GM19463 (cell line): ENCODE data around the gene TSPAN9.

Source experiments
- ATAC-seq: cut with Tn5 transposase; IDR thresholded peaks from one replicate; pipeline ENCODE4 v1.9.1; 2021; ENCODE audit warnings: mild to moderate bottlenecking, moderate library complexity; ENCODE audit not compliant: unreplicated experiment

TSPAN9 gene

DNA sequence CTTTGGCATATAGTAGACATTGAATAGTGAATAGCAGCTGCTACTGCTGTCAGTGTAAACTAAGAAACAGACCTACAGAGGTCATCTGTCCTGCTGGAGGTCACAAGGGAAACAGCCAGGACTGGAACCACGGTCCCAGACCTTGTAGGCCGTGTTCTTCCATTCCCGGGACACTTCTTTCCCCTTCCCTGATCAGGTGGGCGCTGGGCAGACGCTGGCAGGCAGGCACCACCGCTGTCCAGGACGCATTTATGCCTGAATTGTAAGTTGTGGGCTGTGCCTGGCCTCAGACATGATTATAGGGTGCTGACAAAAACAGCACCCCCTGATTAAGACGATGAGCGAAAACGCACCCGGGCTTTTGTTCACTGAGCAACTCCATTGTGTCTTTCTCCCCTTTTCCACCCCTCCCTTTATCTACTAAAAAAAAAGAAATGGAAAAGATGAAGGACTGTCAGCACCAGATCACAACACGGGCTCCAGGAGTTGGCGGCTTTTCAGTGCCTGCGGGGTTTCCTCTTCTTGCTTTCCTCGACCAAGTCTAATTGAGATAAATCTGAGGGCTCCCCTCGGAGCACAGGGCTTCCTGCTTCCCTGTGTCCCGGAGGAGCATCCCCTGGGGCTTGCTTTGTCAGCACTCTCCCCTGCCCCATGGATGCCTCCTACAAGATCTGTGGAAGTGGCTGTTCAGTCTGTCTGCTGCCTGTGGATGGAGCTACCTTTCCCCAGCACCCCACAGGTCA lies 80.6 kb downstream of the TSPAN9 start:
- no peak for ATAC-seq

GRCh38 chr12:3158851-3159465 lies 81.8 kb downstream of the TSPAN9 start:
- ATAC-seq, result no peak

GRCh38 chr12:3160081-3160480 lies 82.9 kb downstream of the TSPAN9 start:
- no peak for ATAC-seq

GRCh38 chr12:3161861-3162260 lies 84.7 kb downstream of the TSPAN9 start:
- no peak for ATAC-seq

GRCh38 chr12:3164454-3165077 lies 87.4 kb downstream of the TSPAN9 start:
- no peak for ATAC-seq

DNA sequence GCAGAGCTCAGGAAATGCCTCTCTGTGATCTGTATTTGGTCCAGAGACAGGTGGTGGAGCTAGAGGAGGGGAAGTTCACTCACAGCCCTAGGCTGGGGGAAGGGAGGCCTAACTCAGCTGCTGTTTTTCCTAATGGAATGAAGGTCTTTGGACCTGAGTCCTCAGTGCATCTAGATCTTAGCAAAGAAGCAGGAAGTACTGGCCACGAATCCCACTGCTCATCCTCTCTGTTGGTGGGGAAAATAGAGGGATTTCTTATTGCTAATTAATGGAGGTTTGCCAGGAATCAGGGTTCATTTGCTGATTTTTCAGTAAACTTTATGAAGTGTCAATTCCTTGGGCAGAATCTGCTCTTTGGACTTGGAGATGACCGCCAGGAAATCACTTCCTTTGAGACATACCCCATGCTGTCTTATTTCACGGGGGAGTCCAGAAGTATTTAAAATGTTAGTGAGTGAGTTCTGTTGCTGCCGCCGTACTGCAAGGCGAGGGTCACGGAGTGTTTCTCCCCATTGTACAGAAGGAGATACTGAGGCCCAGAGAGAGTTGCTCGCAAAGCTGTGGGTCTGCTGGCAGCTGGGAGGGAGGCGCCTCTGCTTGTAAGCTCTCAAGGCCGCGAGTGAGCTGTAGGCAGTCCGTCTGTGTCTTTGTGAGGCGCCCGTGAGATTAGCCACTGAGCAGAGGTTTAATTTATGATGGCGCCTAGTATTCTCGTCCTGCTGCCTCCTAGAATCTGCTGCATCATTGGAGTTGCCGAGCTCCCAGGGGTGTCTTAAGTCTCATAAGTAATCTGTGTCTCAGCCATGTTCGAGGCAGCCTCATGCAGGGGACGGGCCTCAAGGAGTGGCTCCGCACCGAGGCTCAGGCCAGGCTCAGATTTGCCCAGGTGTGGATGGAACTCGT lies 88.2 kb downstream of the TSPAN9 start:
- ATAC-seq, result no peak

GRCh38 chr12:3167636-3168035 lies 90.5 kb downstream of the TSPAN9 start:
- ATAC-seq, result no peak

- ATAC-seq, result no peak
Observed at GRCh38 chr12:3168223-3169221, 91.3 kb downstream of the TSPAN9 start.

GRCh38 chr12:3170423-3171194 lies 93.4 kb downstream of the TSPAN9 start:
- ATAC-seq, result no peak

DNA sequence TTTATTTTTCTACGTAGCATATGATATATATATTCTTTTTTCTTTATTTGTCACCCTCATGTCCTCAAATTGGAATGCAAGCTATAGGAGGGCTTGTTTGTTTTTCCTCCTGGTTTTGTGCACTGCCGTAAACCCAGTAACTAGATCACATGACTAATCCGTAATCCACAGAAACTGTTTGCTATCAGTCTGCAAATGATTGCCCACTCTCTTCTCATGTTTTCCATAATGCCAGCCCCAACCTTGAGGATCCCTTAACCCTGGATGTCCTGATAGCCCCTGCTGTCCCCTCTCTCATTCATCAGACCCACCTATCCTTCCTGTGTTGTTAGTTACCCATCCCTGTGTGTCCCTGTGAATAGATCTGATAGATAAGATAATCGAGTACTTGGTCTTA lies 94.0 kb downstream of the TSPAN9 start:
- no peak for ATAC-seq

GRCh38 chr12:3172124-3173007 lies 95.2 kb downstream of the TSPAN9 start:
- ATAC-seq, result no peak

GRCh38 chr12:3173008-3173553 lies 95.9 kb downstream of the TSPAN9 start:
- ATAC-seq, result no peak

GRCh38 chr12:3173912-3174311 lies 96.7 kb downstream of the TSPAN9 start:
- ATAC-seq, result no peak

DNA sequence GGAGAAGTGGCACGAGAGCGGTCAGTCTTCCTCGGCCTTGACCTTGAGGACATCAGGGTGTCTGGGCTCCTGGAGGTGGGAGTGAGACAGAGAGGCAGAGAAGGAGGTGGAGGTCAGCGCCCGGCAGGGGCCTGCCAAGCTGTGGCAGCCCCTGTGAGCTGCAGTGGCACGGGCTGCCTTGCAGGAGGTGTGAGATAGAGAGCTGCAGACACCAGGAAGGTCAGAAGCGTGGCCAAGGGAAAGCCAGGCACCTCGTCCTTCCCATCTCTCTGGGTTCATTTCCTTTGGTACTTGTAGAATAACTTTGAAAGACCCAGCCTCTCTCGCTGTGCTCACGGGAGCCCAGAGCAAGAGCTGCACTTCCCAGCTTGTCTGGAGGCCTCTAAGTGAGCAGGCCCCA lies 98.1 kb downstream of the TSPAN9 start:
- ATAC-seq, result no peak

DNA sequence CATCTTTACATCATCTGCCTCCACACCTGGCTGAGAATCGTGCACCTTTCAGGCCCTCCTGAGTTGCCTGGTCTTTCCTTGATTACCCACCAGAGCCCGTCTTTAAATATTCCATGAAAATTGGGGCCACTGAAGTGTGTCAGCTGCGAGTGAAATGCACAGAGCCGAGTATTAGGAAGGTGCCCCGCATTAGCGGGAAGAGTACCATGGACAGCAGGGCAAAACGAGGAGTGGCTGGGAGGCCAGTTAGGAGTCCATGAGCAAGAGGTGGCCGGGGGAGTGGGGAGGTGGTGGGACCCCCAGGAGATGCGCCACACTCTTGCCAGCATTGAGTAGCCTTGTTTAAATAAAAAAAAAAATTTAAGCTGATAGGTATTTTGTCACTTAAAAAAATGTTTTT lies 99.6 kb downstream of the TSPAN9 start:
- ATAC-seq, result no peak

GRCh38 chr12:3177778-3178425 lies 100.7 kb downstream of the TSPAN9 start:
- ATAC-seq, result no peak

DNA sequence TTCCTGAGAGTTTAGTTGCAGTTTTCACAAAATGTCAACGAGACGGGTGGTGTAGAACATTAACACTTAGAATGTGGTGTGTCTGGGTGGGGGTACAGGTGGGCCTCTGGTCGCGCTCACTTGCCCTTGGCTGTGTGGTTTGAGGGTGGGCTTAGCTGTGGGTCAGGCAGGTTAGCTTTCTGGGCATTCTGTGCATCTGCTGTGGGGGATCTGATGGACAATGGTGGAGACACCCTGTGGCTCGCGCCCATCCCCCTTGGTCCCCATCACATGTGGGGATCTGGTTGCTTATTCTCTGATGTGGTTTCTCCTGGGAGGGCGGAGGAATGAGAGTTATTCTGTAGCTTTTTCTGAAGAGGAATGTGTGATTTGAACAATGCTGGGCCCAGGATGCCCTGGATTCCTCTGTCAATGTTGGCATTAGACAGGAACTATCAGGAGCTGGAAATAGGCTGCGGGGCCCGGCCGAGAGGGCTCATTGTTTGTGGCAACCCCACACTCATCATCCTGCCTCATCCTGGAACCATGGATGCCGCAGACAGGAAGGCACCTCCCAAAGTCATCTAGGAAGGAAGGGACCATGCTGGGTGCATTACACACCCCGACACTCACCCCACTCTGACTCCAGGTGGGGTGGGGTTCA lies 101.6 kb downstream of the TSPAN9 start:
- no peak for ATAC-seq
